Fibroblast of villous mesenchyme (primary cell): ENCODE results near the gene PLPPR3. TPM values are rescaled to one million over a fixed set of nuclear protein-coding genes. Genes with fewer than 3 reads are reported as not detected.

Experiments used
- DNase-seq: peaks from one replicate; pipeline ENCODE4 v3.0.0-alpha.2; 2010; ENCODE audit warnings: low read depth
- H3K4me3 ChIP-seq: 2 replicates; pipeline ENCODE4 v1.5.1; 2011; ENCODE audit warnings: low read depth, mild to moderate bottlenecking, low read length
- total RNA-seq: library from RNA; depleted of rRNA; stranded (reverse); fragments of >200 nt; gene quantifications from 2 replicates; pipeline ENCODE4 v1.2.3, GENCODE V29; 2012
- TF ChIP-seq, protein P1 (sequence below): IDR thresholded peaks from 2 replicates; pipeline ENCODE4 v1.5.1; 2012; ENCODE audit warnings: low read depth, mild to moderate bottlenecking, low read length; ENCODE audit not compliant: insufficient read depth

The PLPPR3 gene
- total RNA-seq, 1 donor = 0.86 TPM

DNA sequence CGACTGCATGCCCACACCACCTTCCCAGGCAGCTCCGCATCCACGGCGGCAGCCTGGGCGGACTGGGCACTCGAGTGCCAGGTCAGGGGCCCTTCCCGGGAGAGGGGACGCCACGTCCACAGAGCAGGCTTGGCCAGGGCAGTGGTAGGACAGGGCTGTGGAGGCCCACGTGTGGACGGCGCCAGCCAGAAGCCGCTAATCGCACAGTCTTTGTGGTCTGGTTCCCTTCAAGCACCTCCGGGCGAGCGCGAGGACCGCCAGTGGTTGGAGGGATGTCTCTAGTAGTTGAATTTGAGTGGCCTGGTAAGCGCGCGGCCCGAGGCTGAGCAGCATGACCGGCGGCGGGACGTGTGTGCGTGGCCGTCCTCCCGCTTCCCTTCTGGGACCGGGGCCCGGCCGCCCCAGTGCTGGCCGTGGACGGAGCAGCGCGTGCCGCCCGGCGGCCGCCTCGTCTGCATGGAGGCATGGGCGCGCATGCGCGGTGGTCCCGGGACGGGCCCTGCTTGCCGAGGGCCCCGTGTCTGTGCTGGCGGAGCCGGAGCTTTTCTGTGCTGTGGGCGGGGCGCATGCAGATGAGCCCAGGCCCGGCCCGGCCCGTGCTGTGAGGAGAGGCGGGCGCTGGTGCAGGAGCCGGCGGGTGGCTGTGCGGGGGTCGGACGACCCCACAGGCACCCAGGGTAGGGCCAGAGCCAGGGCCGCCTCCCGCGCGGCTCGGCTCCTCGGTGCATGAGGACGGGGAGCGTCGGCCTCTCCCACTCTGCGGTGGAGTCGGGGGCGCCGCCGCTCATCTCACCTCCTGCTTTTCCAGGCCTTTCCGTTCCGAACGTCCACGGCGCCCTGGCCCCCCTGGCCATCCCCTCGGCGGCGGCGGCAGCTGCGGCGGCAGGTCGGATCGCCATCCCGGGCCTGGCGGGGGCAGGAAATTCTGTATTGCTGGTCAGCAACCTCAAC, 15.9 kb downstream of the PLPPR3 start:
- no peak overlapping the region for H3K4me3 ChIP-seq
- no peak for DNase-seq
- TF ChIP-seq, protein P1, sequence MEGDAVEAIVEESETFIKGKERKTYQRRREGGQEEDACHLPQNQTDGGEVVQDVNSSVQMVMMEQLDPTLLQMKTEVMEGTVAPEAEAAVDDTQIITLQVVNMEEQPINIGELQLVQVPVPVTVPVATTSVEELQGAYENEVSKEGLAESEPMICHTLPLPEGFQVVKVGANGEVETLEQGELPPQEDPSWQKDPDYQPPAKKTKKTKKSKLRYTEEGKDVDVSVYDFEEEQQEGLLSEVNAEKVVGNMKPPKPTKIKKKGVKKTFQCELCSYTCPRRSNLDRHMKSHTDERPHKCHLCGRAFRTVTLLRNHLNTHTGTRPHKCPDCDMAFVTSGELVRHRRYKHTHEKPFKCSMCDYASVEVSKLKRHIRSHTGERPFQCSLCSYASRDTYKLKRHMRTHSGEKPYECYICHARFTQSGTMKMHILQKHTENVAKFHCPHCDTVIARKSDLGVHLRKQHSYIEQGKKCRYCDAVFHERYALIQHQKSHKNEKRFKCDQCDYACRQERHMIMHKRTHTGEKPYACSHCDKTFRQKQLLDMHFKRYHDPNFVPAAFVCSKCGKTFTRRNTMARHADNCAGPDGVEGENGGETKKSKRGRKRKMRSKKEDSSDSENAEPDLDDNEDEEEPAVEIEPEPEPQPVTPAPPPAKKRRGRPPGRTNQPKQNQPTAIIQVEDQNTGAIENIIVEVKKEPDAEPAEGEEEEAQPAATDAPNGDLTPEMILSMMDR = no peak

DNA sequence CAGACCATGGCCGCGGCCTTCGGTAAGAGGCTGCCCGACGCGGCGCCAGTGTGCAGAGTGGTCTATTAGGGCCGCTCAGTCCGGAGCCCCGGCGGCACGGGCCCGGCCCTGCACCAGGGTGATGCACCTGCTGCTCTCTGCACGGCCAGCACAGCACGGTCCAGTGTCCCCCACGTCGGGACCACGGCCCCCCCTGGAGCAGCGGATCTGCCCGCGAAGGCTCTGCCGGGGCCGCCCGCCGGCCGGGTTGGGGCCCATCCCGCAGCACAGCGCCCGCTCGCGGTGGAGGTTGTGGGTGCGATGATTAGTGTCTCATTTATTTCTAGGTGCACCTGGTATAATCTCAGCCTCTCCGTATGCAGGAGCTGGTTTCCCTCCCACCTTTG, 16.6 kb downstream of the PLPPR3 start:
- TF ChIP-seq, protein P1 = no peak
- no peak for DNase-seq
- H3K4me3 ChIP-seq = no peak overlapping the region

DNA sequence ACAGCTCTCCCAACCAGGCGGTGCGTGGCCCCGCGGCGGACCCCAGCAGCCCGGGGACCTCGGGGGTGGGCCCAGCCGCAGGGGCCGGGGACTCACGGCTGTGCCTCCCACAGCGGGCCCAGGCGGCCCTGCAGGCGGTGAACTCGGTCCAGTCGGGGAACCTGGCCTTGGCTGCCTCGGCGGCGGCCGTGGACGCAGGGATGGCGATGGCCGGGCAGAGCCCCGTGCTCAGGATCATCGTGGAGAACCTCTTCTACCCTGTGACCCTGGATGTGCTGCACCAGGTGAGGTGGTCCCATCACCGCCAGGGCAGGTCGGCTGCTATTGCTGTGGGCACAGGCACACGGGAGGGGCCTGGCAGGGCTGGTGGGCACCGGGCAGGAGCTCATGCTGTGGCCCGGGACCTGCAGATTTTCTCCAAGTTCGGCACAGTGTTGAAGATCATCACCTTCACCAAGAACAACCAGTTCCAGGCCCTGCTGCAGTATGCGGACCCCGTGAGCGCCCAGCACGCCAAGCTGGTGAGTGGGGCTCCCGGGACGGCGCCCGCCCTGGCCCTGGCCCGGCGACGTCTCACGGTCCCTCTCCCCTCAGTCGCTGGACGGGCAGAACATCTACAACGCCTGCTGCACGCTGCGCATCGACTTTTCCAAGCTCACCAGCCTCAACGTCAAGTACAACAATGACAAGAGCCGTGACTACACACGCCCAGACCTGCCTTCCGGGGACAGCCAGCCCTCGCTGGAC, 17.2 kb downstream of the PLPPR3 start:
- H3K4me3 ChIP-seq = no peak overlapping the region
- TF ChIP-seq, protein P1 = no peak
- DNase-seq = no peak

DNA sequence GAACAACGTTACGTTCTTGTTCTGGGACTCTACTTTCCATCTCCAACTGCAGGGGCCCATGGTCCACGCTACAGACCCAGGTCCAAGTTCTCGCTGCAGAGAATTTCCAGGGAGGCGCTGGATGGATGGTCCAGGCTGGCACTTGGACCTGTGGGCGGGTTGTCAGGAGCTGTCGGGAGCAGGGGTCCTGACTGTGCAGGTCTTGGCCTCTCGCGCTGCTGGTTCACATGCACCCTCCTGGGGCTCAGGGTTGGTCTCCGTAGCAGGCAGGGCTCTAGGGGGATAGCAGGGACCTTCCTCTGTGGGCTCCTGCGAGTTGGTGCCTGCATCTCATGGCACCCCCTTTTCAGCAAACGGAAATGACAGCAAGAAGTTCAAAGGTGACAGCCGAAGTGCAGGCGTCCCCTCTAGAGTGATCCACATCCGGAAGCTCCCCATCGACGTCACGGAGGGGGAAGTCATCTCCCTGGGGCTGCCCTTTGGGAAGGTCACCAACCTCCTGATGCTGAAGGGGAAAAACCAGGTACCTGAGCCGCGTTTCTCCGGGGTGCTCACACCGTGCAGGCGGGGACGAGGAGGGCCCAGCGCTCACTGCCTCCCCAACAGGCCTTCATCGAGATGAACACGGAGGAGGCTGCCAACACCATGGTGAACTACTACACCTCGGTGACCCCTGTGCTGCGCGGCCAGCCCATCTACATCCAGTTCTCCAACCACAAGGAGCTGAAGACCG, 17.9 kb downstream of the PLPPR3 start:
- TF ChIP-seq, protein P1 = no peak
- H3K4me3 ChIP-seq = no peak overlapping the region
- no peak for DNase-seq

DNA sequence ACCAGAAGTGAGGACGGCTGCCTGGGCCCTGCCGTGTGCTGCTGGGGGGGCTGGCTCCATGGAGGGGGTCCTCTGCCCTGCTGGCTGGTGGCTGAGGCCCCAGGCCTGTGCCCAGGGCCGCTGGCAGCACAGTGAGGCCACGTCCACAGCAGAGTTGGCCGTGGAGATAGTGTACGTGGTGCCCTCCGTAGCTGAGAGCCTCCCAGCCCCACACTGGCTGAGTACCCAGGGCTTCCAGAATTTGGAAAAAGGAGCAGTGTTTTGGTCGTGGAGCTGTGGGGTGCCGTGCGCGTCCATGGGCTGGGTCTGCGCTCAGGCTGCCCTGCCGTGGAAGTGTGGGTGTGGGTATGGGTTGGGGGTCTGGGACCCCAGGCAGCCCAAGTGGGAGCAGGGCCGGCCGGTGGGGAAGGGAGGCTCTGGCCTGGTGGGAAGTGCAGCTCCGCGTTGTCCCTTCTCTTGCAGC, 18.6 kb downstream of the PLPPR3 start:
- no peak for DNase-seq
- H3K4me3 ChIP-seq = no peak overlapping the region
- TF ChIP-seq, protein P1 = no peak

DNA sequence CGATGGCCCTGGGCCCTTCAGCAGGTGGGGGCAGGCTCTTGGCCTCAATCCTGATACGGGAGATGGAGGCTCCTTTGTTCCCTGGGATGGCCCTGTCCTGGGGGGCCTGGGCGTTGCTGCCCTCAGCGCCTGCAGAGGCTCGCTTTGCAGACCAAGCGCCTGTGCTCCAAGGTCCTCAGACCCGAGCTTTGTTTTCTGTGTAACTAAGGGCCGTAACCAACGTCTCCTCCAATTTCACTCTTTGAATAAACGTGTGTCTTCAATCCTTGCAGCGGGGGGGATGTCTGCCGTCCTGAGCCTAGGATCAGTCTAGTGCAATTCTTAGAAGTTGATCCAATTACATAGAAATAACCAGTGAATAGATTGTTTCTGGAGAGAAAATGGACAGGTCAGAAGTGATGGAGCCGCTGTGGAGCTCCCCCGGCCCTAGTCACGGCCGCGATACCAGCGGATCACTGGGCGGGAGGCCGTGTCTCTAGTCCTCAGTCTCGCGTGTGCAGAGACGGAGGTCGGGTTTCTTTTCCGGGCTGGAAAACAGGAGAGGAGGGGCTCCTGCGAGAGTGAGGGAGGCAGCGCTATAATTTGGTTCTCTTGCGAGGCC, 19.2 kb downstream of the PLPPR3 start:
- TF ChIP-seq, protein P1 = no peak
- peak overlapping the region; percentile 91 for H3K4me3 ChIP-seq
- no peak for DNase-seq
